CD4-positive, alpha-beta T cell treated with Interleukin-15 for 4 hours (primary cell): ENCODE results near the gene FADS3.
A peak's percentile ranks its signal among the peaks of the same experiment; 100 is the strongest.

ENCODE experiments used
- DNase-seq: peaks from one replicate; pipeline ENCODE4 v3.0.0-alpha.2; 2020; ENCODE audit warnings: low spot score

FADS3 gene

GRCh38 chr11:61875698-61876097 is 15.6 kb downstream of the FADS3 start:
- DNase-seq: no peak

DNA sequence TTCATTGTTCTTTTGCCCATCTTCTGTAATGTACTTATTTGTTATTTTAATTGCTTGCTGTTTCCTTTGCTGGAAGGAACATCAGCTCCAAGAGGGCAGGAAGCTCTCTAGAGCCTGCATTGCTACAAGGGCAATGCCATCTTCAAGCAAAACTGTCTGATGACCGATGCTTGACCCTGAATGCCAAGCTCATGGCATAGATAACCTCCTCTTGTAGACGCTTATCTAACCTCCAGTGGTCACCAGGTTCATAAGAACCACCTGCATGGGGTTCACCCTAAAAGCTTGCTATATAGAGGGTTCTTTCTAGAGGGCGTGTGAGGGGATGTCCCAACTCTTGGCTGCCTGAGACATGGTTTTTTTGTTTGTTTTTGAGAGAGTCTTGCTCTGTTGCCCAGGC is 16.5 kb downstream of the FADS3 start:
- DNase-seq: no peak

DNA sequence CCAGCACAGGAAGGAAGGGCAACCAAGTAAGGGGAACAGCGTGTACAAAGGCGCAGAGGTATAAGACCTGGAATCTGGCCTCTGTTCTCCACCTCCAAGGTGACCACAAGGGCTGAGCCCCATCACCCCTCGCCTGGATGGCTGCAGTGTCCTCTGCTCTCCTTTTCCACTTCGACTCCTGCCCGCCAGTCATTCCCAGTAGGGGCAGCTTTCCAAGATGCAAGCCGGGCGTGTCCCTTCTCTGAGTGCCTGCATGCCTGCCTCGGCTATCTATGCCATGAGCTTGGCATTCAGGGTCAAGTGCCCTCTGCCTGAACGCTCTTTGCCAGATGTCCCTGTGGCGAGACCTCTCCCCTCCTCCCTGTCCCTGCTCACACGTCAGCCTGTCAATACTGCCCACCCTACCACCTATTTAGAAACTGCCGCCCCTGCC is 17.0 kb downstream of the FADS3 start:
- DNase-seq: no peak

DNA sequence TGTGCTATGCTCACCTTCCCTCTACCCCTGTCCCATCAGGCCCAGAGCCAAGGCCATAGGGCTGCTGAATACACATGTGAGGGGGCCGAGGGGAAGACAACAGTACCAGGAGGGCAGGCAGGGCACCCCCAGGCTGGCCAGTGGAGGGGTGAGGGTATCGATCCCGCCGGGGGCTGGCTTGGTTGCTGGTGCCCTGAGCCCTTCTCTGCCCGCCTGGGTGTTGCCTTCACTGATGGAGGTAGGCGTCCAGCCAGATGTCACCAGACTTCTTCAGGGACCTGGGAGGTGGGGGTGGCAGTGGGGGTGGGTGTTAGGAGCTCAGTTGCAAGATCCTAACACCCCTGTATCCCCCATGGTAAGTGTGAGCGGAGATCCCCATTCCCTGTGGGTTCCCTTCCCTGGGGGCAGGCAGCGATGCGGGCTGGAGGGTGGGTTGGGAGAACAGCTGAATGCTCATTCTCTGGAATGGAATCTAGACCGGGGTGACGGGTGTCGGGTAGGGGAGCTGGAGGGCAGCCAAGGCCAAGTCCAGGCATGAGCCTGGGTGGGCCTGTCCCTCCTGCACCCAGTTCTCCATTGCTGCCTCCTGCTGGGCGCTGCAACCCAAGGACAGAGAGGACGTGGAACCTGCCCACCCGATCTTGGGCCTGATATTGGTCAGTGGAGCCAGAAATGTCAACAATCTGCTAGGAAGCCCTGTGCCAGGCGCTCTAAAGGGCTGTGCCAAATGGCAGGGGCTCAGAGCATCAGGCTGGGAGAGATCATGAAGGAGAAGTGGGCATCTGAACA is 17.6 kb downstream of the FADS3 start:
- no peak for DNase-seq

- DNase-seq: no peak
These were observed 18.3 kb downstream of the FADS3 start for GRCh38 chr11:61872935-61873565.

GRCh38 chr11:61871158-61871597 is 20.2 kb downstream of the FADS3 start:
- peak; percentile 38 for DNase-seq

DNA sequence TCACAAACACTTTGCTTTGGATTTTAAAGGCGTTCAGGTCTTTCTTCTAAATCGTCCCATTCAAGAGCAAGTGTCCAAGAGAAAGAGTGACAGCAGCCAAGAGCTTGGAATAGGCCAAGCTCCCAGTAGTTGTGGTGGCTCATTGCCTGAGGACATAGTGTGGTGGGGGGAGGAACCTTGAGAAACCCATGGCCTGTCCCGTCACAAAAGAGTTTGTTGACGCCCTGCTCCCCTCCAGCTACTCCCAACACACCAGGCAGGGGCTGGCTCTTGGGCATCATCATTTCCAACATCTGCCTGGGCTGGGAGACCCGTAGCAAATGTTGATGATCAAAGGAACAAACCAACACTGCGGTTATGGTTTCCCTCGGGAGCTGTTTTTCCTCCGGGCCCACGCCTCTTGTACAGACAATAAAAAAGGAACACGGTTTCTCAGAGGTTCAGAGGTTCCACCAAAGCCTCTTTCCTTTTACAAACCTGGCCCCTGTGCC is 20.8 kb downstream of the FADS3 start:
- no peak for DNase-seq

- DNase-seq: no peak
These were observed 21.5 kb downstream of the FADS3 start for GRCh38 chr11:61869708-61870451.

- no peak for DNase-seq
These were observed 22.0 kb downstream of the FADS3 start for GRCh38 chr11:61869429-61869707.

GRCh38 chr11:61868571-61869428 is 22.5 kb downstream of the FADS3 start:
- DNase-seq: no peak

- no peak for DNase-seq
These were observed 24.4 kb downstream of the FADS3 start for GRCh38 chr11:61866958-61867343.

GRCh38 chr11:61866231-61866957 is 25.0 kb downstream of the FADS3 start:
- DNase-seq: no peak

DNA sequence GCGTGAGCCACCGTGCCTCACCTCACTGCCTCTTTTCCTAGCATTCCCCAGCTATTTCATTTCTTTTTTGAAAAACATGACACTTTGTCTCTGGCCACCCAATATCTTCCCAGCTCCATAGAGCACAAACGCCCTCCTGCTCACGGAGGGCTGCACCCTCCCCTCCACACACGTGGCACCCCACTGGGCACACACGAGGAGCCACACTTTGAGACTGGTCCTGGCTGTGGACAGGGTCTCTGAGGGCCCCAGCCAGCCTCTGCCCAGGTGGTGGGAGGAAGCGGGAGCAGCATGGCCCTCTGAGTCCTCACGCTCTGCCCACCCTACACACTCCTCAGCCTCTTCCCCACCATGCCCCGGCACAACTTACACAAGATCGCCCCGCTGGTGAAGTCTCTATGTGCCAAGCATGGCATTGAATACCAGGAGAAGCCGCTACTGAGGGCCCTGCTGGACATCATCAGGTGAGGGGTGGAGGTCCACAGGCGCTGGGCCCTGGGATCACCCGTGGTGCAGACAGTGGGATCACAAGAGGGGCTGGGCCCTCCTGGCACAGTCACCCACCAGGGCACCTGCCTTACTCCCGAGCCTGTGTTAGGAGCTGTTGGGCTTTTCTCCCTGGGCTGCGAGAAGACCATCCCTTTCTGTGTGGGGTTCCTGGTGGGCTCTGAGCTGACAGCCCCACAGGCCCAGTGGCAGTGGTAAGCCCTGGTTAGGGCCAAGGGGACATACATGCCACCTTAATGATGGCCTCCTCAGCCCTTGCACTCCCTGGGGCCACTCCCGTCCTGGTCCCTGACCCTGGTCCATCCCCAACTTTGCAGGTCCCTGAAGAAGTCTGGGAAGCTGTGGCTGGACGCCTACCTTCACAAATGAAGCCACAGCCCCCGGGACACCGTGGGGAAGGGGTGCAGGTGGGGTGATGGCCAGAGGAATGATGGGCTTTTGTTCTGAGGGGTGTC is 26.2 kb downstream of the FADS3 start:
- DNase-seq: no peak

DNA sequence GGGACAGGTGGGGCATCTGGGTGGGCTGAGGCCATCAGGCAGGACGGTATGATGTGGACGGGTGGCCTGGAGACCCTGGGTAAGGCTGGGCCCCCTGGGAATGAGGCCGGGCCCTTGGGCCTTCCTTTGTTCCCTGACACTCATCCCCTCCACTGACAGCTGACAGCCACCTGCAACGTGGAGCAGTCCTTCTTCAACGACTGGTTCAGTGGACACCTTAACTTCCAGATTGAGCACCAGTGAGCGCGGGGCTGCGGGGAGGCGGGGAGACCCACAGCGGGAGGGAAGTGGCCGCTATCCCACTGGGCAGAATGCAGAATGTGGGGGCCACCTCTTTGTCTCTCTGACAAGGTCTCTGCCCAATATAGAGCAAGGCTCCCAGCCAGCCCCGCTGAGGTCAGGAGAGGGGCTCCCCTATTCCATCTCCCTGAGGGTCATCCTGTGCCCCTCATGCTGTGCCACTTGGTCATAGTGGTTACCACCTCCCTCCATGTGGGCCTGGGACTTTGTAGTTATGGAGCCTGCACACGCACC is 27.7 kb downstream of the FADS3 start:
- no peak for DNase-seq

- DNase-seq: no peak
These were observed 28.4 kb downstream of the FADS3 start for GRCh38 chr11:61862714-61863547.

DNA sequence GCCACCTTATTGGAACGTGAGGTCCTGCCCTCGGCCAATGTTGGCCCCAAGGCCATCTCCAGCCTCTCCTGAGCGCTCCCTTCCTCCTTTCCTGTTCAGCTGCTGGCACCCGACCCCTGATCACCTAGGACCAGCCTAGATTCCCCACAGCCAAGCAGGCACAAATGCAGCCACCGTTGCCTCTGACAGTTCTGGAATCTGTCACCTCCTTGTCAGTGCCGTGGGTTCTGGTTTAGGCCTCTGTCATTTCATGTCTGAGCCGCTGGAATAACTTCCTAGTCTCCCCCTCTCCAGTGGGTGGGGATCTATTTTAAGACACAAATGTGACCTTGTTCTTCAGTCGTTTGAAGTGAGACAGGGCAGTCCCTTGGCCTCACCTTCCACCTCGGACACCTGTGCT is 29.7 kb downstream of the FADS3 start:
- DNase-seq: no peak

DNA sequence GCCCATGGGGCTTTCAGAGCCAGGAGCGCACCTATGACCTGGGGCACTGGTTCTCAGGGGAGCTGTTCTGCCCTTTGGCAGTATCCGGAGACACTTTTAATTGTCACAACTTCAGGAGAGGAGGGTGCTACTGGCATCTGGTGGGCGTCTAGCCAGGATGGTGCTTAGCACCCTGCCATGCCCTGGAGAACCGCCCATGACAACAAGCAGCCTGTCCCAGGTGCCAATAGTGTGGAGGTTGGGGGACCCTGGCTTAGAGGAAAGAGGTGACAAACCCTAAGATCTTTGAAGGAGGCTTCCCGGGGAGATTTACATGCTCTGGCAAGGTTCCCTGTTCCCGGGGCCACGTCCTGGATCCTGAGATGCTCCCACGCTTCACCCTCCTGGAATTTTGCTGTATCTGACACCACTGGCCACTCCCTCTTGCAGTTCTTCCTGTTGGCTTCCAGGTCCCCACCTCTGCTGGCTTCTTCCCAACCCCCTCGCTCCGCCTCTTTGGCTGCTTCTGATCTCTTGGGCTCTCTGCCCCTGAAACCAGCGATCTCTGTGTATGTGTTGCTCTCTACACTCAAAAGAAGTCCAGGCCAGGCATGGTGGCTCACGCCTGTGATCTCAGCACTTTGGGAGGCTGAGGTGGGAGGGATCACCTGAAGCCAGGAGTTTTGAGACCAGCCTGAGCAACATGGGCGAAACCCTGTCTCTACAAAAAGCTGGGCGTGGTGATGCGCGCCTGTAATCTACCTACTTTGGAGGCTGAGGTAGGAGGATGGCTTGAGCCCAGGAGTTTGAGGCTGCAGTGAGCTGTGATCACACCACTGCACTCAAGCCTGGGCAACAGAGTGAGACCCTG is 31.1 kb downstream of the FADS3 start:
- DNase-seq: no peak
